K562 (cell line): ENCODE measurements around the gene MSMO1. TPM values are rescaled to one million over a fixed set of nuclear protein-coding genes. Genes with fewer than 3 reads are reported as not detected.

Experiments
- BACH1 ChIP-seq: fragments of 200-800 bp; sonication (Bioruptor generic); IDR thresholded peaks from 2 replicates; pipeline ENCODE4 v1.6.1; 2016; ENCODE audit warnings: missing genetic modification characterization, missing compliant biosample characterization
- BRD4 ChIP-seq: fragments of 200-600 bp; sonication (generic); IDR thresholded peaks from 2 replicates; pipeline ENCODE4 v1.6.1; 2017; ENCODE audit warnings: inconsistent platforms
- ELF1 ChIP-seq: fragments of 200-800 bp; sonication (Bioruptor generic); IDR thresholded peaks from 2 replicates; pipeline ENCODE4 v1.6.1; 2016; ENCODE audit warnings: missing genetic modification characterization, missing compliant biosample characterization
- ESRRB ChIP-seq: fragments of 250-450 bp; sonication (Bioruptor Pico); IDR thresholded peaks from 2 replicates; pipeline ENCODE4 v1.5.0; 2020; ENCODE audit warnings: mild to moderate bottlenecking, moderate library complexity, borderline replicate concordance
- NCOR1 ChIP-seq: fragments of 450-650 bp; IDR thresholded peaks from 2 replicates; pipeline ENCODE4 v1.6.1; 2016; ENCODE audit warnings: mild to moderate bottlenecking, moderate library complexity
- NFATC3 ChIP-seq: fragments of 450-650 bp; IDR thresholded peaks from 2 replicates; pipeline ENCODE4 v1.6.1; 2017; ENCODE audit warnings: mild to moderate bottlenecking
- SMAD3 ChIP-seq: fragments of 450-650 bp; formaldehyde crosslinking; conservative IDR thresholded peaks from 2 replicates; pipeline ENCODE4 v1.4.0; 2020; ENCODE audit warnings: mild to moderate bottlenecking
- ZNF586 ChIP-seq: fragments of 450-650 bp; formaldehyde crosslinking; conservative IDR thresholded peaks from 2 replicates; pipeline ENCODE4 v1.4.0; 2020; ENCODE audit warnings: mild to moderate bottlenecking, moderate library complexity
- polyA plus RNA-seq, 8 experiments: library from polyadenylated mRNA; depleted of rRNA in 4 of 8; stranded (reverse) in 5 of 8; unstranded in 3 of 8; fragments of >200 nt; fragmentation: Nextera tagmentation in 2 of 8; fragmentation: Illumina TruSeq in 1 of 8; extraction: Ambion mirVana in 2 of 8; extraction: Trizol in 1 of 8; gene quantifications; 2 replicates each; pipeline versions ENCODE4 v1.2.1 to v1.2.3, GENCODE V29; 2011 to 2014; ENCODE audit warnings: inconsistent platforms in 1 of 8, missing spikeins in 1 of 8
- total RNA-seq, 7 experiments: library from RNA; depleted of rRNA in 6 of 7; stranded (reverse); fragments of >200 nt in 6 of 7; fragmentation: Illumina TruSeq in 2 of 7; extraction: Trizol in 2 of 7; gene quantifications; 2 replicates each; pipeline versions ENCODE4 v1.2.1 to v1.2.3, GENCODE V29; 2011 to 2021; ENCODE audit warnings: low replicate concordance in 1 of 7
- TF ChIP-seq, protein P1 (sequence below): fragments of 250-450 bp; sonication (Bioruptor Pico); IDR thresholded peaks from 2 replicates; pipeline ENCODE4 v1.5.0; 2021; ENCODE audit warnings: mild to moderate bottlenecking, borderline replicate concordance
- TF ChIP-seq, protein P2 (sequence below): sonication (generic); formaldehyde crosslinking; IDR thresholded peaks from 2 replicates; pipeline ENCODE4 v1.8.1; 2022; ENCODE audit warnings: missing genetic modification reagents

Gene MSMO1
- total and polyA plus RNA-seq, 9 of the 15 experiments (the other 6 are each of a cell fraction or from before 2014, with no cell fraction given): 32.0 to 172 (median 63.5) TPM

- TF ChIP-seq, protein P1, sequence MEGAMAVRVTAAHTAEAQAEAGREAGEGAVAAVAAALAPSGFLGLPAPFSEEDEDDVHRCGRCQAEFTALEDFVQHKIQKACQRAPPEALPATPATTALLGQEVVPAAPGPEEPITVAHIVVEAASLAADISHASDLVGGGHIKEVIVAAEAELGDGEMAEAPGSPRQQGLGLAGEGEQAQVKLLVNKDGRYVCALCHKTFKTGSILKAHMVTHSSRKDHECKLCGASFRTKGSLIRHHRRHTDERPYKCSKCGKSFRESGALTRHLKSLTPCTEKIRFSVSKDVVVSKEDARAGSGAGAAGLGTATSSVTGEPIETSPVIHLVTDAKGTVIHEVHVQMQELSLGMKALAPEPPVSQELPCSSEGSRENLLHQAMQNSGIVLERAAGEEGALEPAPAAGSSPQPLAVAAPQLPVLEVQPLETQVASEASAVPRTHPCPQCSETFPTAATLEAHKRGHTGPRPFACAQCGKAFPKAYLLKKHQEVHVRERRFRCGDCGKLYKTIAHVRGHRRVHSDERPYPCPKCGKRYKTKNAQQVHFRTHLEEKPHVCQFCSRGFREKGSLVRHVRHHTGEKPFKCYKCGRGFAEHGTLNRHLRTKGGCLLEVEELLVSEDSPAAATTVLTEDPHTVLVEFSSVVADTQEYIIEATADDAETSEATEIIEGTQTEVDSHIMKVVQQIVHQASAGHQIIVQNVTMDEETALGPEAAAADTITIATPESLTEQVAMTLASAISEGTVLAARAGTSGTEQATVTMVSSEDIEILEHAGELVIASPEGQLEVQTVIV (CRISPR knock-in tag): no peak
- TF ChIP-seq NCOR1 (no peak), ESRRB (CRISPR knock-in tag) (no peak), BRD4 (no peak), ZNF586 (CRISPR knock-in tag) (no peak), SMAD3 (no peak), NFATC3 (no peak), BACH1 (no peak), ELF1 (no peak)
- TF ChIP-seq, protein P2, sequence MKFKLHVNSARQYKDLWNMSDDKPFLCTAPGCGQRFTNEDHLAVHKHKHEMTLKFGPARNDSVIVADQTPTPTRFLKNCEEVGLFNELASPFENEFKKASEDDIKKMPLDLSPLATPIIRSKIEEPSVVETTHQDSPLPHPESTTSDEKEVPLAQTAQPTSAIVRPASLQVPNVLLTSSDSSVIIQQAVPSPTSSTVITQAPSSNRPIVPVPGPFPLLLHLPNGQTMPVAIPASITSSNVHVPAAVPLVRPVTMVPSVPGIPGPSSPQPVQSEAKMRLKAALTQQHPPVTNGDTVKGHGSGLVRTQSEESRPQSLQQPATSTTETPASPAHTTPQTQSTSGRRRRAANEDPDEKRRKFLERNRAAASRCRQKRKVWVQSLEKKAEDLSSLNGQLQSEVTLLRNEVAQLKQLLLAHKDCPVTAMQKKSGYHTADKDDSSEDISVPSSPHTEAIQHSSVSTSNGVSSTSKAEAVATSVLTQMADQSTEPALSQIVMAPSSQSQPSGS (CRISPR knock-in tag): no peak
Measured at GRCh38 chr4:165381821-165382373, 54.4 kb downstream of the MSMO1 start (continued).
